Brain pericyte (primary cell): Measurements from ENCODE around the gene LIN9.
A peak's percentile ranks its signal among the peaks of the same experiment; 100 is the strongest.
"Not testable (repeated sequence)": the region's sequence is repeated elsewhere in the genome, so short reads cannot be mapped to it uniquely, and the experiment has no call there.

ENCODE experiments used
- DNase-seq: peaks from one replicate; pipeline ENCODE4 v3.0.0-alpha.2; 2012; ENCODE audit warnings: low read depth, low spot score

The LIN9 gene

DNA sequence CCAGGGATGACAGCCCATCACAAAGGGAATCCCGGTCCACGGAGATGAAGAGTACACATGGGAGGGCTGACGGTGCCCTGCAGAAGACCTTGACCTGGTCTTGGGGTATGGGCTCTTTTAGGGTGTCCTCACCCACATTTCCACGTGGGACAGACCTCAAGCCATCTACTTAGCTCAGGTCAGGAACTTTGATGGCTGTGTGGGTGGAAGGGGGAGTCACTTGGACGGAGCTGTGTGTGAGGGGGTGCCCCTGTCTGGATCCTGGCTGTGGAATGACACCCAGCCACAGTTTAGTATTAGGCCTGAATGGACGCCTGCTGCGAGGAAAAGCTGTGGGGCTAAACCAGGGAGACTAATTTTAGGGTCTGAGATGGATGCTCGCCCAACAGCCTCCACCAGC, 96.4 kb downstream of the LIN9 start:
- no peak for DNase-seq

DNA sequence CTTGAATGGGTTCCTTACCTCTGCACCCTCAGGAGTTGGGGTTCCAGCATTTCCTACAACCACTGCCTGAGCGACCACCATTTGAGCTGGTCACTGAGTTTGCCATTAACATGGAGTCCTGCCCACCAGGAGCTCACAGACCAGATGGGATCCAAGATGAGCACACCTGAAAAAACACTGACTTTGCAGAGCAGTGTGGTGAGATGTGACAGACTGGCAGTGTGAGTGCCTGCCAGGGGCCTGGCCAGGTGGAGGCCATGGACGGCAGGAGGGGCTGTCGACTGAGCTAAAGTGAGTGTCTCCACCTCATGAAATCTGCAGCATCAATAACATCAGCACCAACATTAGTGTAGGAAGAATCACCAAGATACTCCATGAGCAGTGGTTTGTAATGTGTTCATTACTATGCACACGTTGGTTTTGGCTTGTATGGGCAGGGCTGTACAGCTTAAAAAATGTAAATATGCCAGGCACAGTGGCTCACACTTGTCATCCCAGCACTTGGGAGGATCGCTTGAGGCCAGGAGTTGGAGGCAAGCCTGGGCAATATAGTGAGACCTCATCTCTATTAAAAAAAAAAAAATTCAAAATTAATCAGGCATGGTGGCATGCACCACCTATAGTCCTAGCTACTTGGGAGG, 97.7 kb downstream of the LIN9 start:
- DNase-seq: no peak

DNA sequence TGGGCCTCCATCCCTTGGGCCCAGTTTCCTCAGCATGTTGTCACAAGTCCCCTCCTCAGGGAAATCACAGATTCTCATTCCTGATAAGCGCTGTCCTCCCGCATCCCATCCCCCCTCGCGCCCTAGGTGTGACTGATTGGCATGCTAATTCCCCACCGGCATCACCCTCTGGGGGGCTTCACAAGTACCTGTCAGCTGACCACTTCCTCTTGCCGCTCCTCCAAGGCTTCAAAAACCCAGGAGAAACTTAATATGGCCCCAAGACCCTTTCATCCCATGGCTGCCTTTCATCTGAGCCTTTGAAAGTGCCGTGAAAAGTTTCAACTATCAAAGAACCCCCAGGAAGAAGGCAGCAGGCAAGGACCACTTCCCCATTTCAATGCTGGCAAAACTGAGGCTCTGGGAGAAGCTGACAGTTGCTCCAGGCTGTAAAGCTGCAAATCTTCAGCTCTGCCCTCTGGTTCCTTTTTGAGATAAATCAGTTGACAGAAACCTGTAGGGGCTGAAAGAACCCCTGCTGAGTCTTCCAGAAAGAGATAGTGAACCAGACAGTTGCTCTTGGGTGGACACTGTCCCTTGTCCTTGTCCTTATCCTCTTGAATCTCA, 98.3 kb downstream of the LIN9 start:
- no peak for DNase-seq

DNA sequence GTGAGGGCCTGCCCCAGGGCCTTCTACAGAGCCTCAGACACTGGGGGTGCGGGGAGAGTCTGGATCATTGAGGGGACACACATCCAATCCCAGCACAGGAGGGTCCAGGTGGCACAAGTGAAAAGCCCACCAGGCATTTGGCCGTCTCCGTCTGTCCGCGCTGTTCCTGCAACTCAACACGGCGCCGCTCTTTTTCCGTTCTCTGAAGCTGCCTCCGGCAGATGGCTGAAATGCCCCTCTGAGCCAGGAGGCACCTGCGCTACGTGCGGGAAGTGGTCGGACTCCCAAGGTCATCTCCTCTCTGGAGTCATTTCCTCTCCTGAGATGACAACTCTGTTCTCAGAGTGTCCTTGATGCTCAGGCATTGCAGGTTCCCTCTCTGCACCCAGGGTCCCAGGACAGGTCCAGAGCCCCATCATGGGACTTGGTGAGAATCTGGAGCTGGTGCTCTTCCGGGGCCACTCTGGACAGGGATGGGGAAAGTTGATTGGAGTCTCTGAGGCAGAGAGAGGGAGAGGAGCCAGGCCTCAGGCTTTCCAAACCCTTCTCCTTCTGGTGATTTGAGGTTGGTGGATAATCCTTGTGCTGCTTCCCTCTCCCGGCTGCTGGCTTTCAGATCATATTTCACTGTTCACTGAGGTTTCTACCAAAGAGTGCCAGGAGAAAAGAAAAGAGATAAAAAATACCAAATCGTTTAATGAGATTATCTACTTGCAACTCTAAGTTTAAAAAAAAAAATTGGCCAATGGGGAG, 99.5 kb downstream of the LIN9 start:
- no peak for DNase-seq

DNA sequence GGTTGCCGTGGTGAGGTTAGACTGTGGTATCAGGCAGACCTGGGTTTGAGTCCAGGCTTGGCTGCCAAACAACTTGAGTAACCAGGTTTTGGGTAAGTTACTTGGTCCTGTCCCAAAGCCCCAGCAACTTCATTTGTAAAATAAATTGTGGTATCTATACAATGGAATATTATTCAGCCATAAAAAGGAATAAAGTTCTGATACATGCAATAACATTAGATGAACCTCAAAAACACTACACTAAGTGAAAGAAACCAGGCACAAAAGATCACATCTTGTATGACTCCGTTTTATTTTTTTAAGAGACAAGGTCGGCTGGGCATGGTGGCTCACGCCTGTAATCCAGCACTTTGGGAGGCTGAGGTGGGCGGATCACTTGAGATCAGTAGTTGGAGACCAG, 101.9 kb downstream of the LIN9 start:
- DNase-seq: no peak

DNA sequence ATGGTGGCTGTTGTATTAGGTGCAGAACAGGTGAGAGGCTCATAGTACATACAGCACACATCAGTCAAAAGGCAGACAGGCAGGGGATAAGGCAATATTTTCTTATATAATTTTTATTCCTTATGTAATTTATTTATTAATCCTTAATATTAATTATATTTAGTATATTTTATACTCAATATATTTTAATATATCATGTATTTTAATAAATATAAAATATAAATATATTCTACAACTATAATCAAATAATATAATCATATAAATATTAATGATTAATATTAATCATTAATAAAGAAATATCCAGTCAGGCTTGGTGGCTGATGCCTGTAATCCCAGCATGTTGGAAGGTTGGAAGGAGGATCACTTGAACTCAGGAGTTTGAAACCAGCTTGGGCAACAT, 104.8 kb downstream of the LIN9 start:
- DNase-seq: no peak

DNA sequence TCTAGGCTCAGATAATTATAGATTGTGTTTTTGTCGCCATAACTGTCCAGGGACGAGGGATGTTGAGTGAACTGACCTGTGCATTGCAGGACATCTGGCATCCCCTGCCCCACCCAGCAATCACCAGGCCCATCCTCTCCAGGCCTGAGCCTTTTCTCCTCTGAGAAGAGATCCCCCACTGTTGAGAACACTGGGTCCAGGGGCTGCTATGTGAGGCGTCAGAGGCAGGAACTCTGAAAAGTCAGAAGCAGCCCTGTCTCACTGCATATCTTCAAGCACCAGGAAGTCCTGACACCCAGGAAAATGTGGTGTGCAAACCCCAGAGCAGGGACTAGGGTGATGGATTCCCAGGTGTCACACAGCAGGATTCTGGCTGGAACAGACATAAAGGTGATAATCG, 105.3 kb downstream of the LIN9 start:
- DNase-seq: no peak

DNA sequence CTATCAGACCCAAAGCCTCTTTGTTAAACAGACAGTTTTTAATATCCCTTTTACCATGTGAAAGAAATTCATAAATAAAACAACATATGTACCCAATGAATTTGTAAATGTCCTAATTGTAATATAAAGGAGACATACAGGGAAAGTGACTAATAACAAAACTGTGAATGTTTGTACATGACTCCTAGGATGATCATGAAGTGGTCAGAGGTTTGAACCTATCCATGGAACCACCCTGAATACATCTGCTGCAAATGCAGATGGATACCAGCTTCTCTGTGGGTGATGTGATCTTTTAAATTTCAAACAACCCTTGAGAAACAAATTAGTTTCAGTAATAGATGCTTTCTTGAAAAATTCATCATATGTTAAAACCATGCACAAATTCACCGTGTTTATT, 105.7 kb downstream of the LIN9 start:
- DNase-seq: no peak

DNA sequence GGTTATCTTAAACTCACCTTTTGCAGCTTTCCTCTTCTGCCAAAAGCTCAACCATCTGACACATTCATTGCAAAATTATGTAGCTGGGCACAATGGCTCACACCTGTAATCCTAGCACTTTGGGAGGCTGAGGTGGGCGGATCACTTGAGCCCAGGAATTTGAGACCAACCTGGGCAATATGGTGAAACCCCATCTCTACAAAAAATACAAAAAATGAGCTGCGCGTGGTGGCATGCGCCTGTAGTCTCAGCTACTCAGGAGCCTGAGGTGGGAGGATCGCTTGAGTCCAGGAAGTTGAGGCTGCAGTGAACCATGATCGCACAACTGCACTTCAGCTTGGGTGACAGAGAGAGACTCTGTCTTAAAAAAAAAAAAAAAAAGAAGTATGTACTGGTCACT, 106.3 kb downstream of the LIN9 start:
- DNase-seq: not testable (repeated sequence)

DNA sequence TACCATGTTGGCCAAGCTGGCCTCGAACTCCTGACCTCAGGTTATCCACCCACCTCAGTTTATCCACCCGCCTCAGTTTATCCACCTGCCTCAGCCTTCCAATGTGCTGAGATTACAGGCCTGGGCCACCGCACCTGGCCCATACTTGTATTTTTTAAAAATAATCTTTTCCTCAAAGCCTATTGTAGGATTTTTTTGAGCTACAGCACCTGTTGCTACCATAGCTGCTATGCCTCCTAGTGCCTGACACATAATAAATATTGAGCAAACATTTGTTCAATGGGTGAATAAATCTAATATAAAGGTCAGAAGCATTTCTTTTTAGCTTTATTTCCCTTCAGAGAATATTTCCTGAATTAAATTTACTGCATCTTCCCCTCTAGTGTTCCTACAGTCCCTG, 106.7 kb downstream of the LIN9 start:
- DNase-seq: no peak

DNA sequence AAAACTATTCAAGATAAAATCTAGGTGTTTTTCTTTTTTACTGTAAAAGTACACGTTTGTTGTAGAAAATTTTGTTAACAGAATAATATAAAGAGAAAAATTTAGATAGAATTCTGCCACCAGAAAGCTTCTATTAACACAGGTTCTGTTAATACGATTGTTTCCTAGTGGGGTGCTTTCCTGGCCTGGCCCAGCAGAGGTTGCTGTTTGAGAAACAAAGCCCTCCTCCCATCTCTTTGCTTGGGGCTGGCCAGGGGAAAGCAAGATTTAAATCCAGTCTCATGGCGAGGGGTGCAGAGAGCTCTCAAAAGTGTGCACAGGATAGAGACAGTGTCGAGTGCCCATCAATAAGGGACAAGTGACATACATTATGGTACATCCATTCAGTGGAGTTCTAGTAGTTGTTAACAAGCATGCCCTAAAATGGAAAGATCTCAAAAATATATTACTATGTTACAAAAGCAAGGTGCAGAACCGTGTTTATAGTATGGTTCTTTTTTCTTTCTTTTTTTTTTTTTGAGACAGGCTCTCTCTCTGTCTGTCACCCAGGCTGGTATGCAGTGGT, 107.9 kb downstream of the LIN9 start:
- DNase-seq: no peak

DNA sequence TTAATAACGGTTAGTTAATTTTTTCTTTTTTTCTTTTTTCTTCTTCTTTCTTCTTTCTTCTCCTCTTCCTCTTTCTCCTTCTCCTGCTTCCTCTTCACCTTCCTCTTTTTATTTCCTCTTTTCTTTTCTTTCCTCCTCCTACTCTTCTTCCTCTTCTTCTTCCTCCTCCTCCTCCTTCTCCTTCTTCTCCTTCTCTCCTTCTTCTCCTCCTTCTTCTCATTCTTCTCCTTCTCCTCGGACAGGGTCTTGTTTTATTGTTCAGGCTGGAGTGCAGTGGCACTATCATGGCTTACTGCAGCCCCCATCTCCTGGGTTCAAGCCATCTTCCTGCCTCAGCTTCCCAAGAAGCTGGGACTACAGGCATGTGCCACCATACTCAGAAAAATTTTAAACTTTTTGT, 109.0 kb downstream of the LIN9 start:
- no peak for DNase-seq

DNA sequence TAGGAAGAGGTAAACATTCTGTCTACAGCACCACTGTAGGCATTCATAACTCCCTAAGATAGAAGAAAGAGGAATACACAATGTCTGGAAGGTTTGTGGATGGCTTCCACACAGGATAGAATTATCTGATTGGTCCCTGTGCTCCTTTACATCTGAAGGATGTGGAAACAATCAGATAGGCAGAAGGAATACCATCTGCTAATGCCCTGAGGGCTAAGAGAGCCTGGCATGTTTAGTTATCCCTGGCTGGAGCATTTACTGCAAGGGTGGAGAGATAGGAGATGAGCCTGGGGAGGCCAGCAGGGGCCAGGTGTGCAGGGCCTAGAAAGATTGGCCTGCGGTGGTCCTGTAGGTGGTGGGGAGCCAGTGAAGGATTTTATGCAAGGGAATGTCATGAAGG, 113.8 kb downstream of the LIN9 start:
- no peak for DNase-seq

DNA sequence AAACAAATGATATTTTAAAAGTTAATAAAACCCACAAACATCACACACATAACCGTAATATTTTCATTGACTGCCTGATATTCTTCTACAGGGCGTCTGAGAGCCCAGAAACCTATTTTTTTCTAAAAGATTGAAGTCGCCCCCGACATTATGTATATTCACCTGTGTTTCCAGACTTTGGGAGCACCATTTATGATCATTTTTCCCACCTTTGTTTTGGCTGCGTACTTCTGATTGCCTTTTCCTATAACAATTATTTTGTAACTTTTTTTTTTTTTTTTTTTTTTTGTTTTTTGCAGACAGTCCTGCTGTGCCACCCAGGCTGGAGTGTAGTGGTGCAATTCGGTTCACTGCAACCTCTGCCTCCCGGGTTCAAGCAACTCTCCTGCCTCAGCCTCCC, 121.6 kb downstream of the LIN9 start:
- DNase-seq: no peak

DNA sequence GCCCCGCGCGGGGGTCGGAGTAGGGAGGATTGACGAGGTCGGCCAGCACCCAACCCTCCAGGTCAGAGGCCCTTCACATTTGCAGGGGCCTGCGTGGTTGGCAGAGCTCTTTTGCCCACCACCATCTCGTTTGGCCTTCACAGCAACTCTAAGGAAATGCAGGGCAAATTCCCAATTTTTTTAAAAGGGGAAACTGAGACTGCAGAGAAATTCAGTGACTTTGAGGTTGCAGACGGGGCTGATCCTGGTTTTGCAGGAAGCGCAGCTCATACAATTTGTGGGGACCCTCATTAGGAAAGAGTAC, 122.0 kb downstream of the LIN9 start:
- no peak for DNase-seq

DNA sequence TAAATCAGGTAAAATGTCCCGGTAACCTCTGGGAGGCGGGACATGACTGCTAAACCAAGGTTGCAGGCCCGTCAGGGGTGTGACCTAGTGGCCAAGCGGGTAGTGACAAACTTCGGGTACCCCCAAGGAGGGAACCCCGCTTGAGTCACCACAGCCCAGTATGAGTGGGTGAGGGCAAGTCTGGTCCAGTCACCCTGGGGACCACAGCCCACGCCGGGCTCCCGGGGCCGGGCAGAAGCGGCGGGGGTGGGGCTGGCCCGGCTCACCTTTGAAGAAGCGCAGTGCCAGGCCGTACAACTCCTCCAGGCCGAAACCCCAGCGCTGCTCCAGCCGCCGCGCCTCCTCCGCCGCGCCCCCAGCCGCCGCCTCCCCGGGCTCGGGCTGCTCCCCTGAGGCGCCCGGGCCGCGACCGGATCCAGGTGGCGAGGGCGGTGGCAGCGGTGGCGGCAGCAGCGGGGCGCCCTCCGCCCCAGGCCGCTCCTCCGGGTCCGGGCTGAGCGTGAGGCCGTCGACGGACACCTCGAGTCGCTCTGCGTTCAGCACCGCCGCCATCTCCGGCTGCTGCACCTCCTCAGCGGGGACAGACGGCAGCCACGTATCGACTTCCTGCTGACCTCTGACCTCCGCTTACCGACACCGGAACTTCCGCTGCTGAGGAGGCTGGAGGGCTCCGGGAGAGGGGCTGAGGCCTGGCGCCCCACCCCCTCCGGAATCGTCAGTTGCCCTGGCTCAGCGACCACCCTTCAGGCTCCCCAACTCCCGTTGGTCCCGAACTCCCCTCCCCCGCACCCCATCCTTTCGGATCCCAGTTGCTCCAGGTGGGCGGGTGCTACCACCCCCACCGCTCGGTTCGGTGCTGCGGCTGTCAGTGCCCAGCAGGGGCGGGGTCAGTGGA, 122.6 kb downstream of the LIN9 start, which contains the start of gene ACBD3:
TSS of gene ACBD3 (minus strand) at position 618 of the 895 bp plus-strand sequence. CDS start at position 552, 66 bp downstream.
- DNase-seq: peak; percentile 26

DNA sequence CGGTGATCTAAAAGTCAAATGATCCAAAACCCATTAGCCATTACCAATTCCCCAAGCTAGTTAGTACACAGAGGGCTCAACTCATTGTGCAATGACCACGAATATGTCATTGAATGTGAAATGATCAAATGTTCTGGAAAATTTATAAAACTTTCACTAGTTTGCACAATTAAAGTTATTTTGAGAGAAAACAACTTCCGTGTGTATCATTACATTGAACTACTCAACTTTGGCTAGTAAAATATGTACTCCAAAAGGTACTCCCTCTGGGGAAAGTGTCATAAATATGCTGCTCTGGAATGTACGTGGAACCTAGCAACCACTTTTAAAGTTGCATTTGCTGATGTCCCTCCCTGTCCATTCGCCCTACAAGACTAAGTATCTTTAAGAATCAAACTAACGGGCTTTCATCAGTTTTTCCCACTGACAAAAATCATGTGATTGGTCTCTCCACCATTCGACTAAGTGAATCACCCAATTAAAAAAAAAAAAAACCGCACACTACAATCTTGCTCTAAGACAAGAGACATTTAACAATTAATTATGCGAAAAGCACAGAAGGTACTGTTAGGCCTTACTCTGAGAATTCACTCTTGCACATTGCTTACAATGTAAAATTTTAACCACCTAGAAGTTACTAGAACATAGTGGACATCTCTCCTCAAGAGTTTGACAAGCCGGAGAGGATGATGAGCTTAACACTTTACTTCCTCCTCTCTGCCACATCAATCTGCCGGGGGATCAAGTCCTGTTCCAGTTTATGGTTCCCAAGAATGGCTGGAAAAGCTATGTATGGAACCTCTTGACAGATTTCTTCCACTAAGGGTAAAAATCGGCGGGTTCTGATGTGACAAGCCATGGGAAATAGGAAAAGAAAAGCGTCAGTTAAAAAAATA, 123.6 kb downstream of the LIN9 start:
- DNase-seq: no peak

DNA sequence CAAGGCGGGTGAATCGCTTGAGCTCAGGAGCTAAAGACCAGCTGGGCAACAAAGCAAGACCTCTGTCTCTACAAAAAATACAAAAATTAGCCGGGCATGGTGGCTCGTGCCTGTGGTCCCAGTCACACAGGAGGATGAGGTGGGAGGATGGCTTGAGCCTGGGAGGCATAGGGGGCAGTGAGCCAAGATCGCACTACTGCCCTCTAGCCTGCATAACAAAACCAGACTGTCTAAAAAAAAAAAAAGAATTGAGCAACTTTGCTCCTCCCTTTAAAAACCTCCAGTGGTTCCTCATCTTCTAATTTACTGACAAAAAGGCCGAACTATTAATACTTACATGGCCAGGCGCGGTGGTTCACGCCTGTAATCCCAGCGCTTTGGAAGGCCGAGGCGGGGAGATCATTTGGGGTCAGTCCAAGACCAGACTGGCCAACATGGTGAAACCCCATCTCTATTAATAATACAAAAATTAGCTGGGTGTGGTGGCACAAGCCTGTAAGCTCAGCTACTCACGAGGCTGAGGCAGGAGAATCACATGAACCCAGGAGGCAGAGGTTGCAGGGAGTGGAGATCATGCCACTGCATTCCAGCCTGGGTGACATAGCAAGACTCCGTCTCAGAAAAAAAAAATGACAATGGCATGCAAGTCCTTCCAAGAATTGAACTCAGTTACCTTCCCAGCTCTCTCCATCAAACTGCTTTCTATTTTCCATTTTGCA, 126.8 kb downstream of the LIN9 start:
- DNase-seq: no peak
